Measurements from ENCODE around the gene SCNM1.
"Not testable (repeated sequence)": the region's sequence is repeated elsewhere in the genome, so short reads cannot be mapped to it uniquely, and the experiment has no call there.

Gene SCNM1

GRCh38 chr1:151193304-151193703 lies 27.4 kb downstream of the SCNM1 start:
- FAIRE-seq: no peak
- no peak for DNase-seq (ENCODE audit: low spot score)

DNA sequence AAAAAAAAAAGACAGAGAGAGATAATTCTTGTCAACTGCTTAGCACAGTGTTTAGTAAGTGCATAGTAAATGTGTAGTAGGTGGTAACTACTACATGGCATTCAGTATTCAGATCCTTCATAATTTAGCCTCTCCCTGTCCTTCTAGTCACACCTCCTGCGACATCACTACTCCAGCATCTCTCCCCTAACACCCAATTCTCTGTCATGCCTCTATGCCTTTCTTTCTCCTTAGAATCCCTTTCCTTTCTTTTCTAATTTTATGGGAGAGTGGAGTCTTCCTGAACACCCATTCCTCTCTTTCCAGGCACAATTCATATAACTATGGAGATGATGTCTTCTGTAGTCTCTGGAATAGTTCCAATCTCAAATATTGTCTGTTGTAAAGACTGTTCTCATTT lies 27.9 kb downstream of the SCNM1 start:
- FAIRE-seq (no peak), DNase-seq (ENCODE audit: low spot score) (no peak)

DNA sequence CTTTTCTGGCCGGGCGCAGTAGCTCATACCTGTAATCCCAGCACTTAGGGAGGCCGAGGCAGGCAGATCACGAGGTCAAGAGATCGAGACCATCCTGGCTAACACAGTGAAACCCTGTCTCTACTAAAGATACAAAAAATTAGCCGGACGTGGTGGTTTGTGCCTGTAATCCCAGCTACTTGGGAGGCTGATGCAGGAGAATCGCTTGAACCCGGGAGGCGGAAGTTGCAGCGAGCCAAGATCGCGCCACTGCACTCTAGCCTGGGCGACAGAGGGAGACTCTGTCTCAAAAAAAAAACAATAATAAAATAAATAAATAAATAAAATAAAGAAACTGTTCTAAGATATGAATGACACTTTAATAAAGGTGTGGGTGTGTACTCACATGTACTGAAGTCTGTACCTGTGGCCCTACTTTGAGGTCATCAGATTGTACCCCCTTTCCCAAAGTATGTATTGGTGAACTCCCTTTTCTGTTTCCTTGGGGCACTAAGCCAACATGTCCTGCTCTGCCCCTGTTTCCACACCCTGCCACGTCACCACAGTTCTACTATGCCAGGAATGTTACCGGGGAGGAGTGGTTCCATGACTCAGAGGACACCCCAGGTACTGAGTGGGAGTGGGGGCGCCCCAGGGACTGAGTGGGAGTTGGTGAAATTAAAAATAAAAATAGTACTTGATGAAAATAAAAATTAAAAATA lies 29.1 kb downstream of the SCNM1 start:
- FAIRE-seq (peak; percentile 82), DNase-seq (ENCODE audit: low spot score) (peak; percentile 94)

DNA sequence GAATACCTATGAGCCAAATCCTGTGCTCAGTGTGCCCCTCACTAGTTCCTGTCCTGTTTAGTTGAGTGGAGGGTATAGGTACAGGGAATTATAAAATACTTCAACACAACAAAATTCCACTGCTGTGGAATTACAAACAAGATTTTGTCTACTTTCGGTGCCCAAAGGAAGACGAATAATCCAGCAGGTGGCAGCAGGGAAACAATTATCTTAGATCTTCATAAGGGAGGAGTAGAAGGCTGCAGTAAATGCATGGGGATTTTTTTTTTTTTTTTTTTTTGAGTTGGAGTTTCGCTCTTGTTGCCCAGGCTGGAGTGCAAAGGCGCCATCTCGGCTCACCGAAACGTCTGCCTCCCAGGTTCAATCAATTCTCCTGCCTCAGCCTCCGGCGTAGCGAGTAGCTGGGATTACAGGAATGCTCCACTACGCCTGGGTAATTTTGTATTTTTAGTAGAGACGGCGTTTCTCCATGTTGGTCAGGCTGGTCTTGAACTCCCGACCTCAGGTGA lies 30.4 kb downstream of the SCNM1 start:
- FAIRE-seq: peak; percentile 79
- peak; percentile 88 for DNase-seq (ENCODE audit: low spot score)

- peak; percentile 58 for DNase-seq (ENCODE audit: low spot score)
- no peak for FAIRE-seq
Observed at GRCh38 chr1:151197863-151198253, 31.9 kb downstream of the SCNM1 start.

DNA sequence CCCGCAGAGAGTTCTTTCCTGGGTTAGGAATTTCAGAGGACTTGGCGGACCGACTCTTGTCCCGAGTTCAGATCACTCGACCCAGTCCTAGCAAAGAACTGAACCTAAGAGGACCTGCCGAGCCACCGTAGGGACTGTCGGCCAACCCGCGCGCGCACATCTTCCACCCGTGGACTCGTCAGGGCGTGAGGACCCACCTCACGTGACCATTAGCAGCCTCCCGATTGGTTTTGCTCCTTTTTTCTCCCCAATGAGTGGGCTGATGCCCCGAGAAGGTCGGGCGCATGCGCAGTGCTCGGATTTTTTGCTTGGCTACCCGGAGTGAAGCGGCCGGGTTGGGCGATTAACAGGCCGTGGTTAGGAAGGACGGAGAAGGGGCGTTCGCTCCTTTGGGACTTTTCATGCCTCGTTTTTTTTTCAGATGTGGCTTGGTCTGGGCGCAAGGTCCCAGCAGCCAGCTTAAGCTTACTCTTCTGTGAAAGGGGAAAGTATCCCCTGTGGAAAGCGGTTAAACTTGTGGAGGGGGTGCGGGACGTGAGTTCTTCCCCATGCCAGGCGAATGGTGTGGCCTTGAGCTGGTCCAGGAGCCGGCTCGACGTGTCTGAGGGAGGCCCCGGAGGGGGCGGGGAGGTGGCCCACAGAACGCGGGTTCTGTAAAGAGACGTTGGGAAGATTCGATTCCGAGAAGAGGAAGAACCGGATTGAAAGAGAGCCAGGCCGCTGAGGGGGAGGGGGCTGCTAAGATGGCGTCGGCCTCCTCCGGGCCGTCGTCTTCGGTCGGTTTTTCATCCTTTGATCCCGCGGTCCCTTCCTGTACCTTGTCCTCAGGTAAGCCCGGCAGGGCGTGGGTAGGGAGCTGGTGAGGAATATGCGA lies 32.5 kb downstream of the SCNM1 start, which contains the start of gene PIP5K1A:
PIP5K1A (plus strand) TSS at position 299 of the 874 bp plus-strand sequence; CDS start at position 744, 445 bp downstream.
- DNase-seq (ENCODE audit: low spot score) (peak; percentile 98), FAIRE-seq (peak; percentile 77)

GRCh38 chr1:151199873-151200581 lies 34.1 kb downstream of the SCNM1 start:
- FAIRE-seq (no peak), DNase-seq (ENCODE audit: low spot score) (peak; percentile 94)

GRCh38 chr1:151205381-151205965 lies 39.5 kb downstream of the SCNM1 start:
- DNase-seq (ENCODE audit: low spot score); FAIRE-seq: not testable (repeated sequence)

DNA sequence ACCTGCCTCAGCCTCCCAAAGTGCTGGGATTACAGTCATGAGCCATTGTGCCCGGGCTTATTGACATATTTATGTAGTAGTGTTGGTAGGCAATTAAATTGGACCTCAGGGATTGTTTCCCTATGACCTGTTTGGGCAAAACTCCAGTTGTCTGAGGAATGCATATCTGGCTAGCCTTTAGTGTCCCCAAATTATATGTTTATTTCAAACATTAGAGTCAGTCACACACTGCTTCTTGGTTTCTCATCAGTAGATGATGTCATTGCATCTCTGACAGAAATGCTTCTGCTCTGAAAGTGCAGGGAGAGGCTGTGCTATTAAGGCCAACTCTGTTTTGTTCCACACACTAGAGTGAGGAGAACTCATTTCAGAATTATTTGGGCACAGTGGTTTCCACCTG lies 44.9 kb downstream of the SCNM1 start:
- no peak for FAIRE-seq
- DNase-seq (ENCODE audit: low spot score): no peak

DNA sequence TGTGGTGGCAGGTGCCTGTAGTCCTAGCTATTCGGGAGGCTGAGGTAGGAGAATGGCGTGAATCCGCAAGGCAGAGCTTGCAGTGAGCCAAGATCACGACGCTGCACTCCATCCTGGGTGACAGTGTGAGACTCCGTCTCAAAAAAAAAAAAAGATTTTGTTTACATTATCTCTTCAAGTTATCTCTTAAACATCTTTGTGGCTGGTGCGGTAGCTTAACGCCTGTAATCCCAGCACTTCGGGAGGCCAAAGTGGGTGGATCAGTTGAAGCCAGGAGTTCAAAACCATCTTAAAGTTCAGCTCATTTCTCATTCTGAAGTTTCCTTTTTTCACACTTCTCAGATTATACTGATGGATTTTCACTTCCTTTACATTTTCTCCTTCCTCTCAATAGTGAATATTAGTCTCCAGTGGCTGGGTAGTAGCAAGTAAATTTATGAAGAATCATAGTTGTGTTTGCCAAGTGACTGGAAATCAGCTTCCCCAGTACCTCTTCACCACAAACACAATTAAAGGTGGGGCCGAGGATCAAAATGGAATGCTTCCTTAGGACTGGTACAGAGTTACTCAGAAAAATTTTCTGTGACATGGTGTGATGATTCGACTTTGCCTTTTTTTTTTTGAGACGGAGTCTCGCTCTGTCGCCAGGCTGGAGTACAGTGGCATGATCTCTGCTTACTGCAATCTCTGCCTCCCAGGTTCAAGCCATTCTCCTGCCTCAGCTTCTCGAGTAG lies 46.2 kb downstream of the SCNM1 start:
- no peak for DNase-seq (ENCODE audit: low spot score)
- no peak for FAIRE-seq

- no peak for FAIRE-seq
Observed at GRCh38 chr1:151213560-151213959, 47.6 kb downstream of the SCNM1 start.

More at GRCh38 chr1:151213560-151213959, 47.6 kb downstream of the SCNM1 start:
- no peak for DNase-seq (ENCODE audit: low spot score)
